CD14-positive monocyte (primary cell): ENCODE measurements around the gene ARHGAP15. TPM values are rescaled to one million over a fixed set of nuclear protein-coding genes. Genes with fewer than 3 reads are reported as not detected.
A peak's percentile ranks its signal among the peaks of the same experiment; 100 is the strongest.

ENCODE experiments used
- DNase-seq, 3 donors: peaks; one replicate each; pipeline ENCODE4 v3.0.0-alpha.2; 2011 to 2022
- H2AFZ ChIP-seq: 2 replicates; pipeline ENCODE4 v1.6.0; 2012; ENCODE audit warnings: mild to moderate bottlenecking, low read depth, low read length, inconsistent platforms; ENCODE audit not compliant: insufficient read depth, poor library complexity, severe bottlenecking
- H3K27ac ChIP-seq, 2 donors: 1 replicate in 1 of 2; 2 replicates in 1 of 2; pipeline ENCODE4 v1.5.1; 2012 to 2013; ENCODE audit warnings: low read length in 2 of 2, control low read depth in 1 of 2, inconsistent platforms in 1 of 2, low read depth in 1 of 2, mild to moderate bottlenecking in 1 of 2
- H3K27me3 ChIP-seq, 2 donors: one replicate each; pipeline versions ENCODE4 v1.6.0 to v1.6.1; 2011 to 2013; ENCODE audit warnings: low read length in 2 of 2; ENCODE audit not compliant: control insufficient read depth in 2 of 2, insufficient read depth in 2 of 2
- H3K36me3 ChIP-seq, 2 donors: replicated peaks in 1 of 2; 1 replicate in 1 of 2; 2 replicates in 1 of 2; pipeline versions ENCODE4 v1.5.1 to v1.6.1; 2012 to 2013; ENCODE audit warnings: low read length in 2 of 2, control low read depth in 1 of 2, inconsistent platforms in 1 of 2, mild to moderate bottlenecking in 1 of 2; ENCODE audit not compliant: insufficient read depth in 2 of 2, control insufficient read depth in 1 of 2
- H3K4me1 ChIP-seq, 2 donors: 1 replicate in 1 of 2; 2 replicates in 1 of 2; pipeline versions ENCODE4 v1.5.1 to v1.6.1; 2012 to 2013; ENCODE audit warnings: low read length in 2 of 2, control low read depth in 1 of 2, inconsistent platforms in 1 of 2, mild to moderate bottlenecking in 1 of 2, moderate library complexity in 1 of 2; ENCODE audit not compliant: insufficient read depth in 2 of 2, control insufficient read depth in 1 of 2
- H3K4me2 ChIP-seq: replicated peaks from 2 replicates; pipeline ENCODE3; 2012; ENCODE audit warnings: low read length, moderate library complexity, mild to moderate bottlenecking; ENCODE audit not compliant: poor library complexity, severe bottlenecking; ENCODE audit errors: extremely low read depth
- H3K4me3 ChIP-seq, 3 experiments: fragments of 200-600 bp in 1 of 3; sonication (generic) in 1 of 3; replicated peaks in 1 of 3; 1 replicate in 2 of 3; 2 replicates in 1 of 3; pipeline ENCODE4 v1.5.1; 2011 to 2013; ENCODE audit warnings: low read length in 3 of 3, mild to moderate bottlenecking in 3 of 3, control low read depth in 2 of 3, low read depth in 2 of 3, inconsistent platforms in 1 of 3, moderate library complexity in 1 of 3
- H3K79me2 ChIP-seq: 2 replicates; pipeline ENCODE4 v1.6.0; 2012; ENCODE audit warnings: mild to moderate bottlenecking, control low read depth, inconsistent platforms, low read length, moderate library complexity; ENCODE audit not compliant: insufficient read depth
- H3K9ac ChIP-seq: 2 replicates; pipeline ENCODE4 v1.6.0; 2017; ENCODE audit warnings: low read length, mild to moderate bottlenecking; ENCODE audit not compliant: insufficient read depth, poor library complexity, severe bottlenecking
- H3K9me3 ChIP-seq, 2 donors: replicated peaks in 1 of 2; 1 replicate in 1 of 2; 2 replicates in 1 of 2; pipeline versions ENCODE4 v1.5.1 to v1.6.1; 2012 to 2013; ENCODE audit warnings: low read length in 2 of 2, control low read depth in 1 of 2; ENCODE audit not compliant: control insufficient read depth in 1 of 2, insufficient read depth in 1 of 2
- H4K20me1 ChIP-seq: 2 replicates; pipeline ENCODE4 v1.6.0; 2012; ENCODE audit warnings: mild to moderate bottlenecking, low read length, control low read depth, moderate library complexity; ENCODE audit not compliant: insufficient read depth
- H3K27ac Mint-ChIP-seq, 7 donors: one replicate each; pipeline ENCODE4 v1.8.0; 2020; ENCODE audit warnings: mild to moderate bottlenecking in 7 of 7, mixed read lengths in 7 of 7, moderate library complexity in 6 of 7, inconsistent platforms in 2 of 7
- H3K27me3 Mint-ChIP-seq, 3 donors: one replicate each; pipeline ENCODE4 v1.8.0; 2021 to 2022; ENCODE audit warnings: low read depth in 3 of 3, mild to moderate bottlenecking in 3 of 3, mixed read lengths in 3 of 3, moderate library complexity in 3 of 3, inconsistent platforms in 1 of 3
- H3K36me3 Mint-ChIP-seq, 2 donors: one replicate each; pipeline ENCODE4 v1.8.0; 2020; ENCODE audit warnings: mixed read lengths in 2 of 2, inconsistent platforms in 1 of 2, mild to moderate bottlenecking in 1 of 2
- H3K4me1 Mint-ChIP-seq: one replicate; pipeline ENCODE4 v1.8.0; 2020; ENCODE audit warnings: mild to moderate bottlenecking, mixed read lengths
- H3K4me3 Mint-ChIP-seq, 2 donors: one replicate each; pipeline ENCODE4 v1.8.0; 2020; ENCODE audit warnings: mild to moderate bottlenecking in 2 of 2, mixed read lengths in 2 of 2, moderate library complexity in 1 of 2
- H3K9me3 Mint-ChIP-seq, 7 donors: one replicate each; pipeline ENCODE4 v1.8.0; 2020 to 2022; ENCODE audit warnings: mixed read lengths in 7 of 7, mild to moderate bottlenecking in 6 of 7, moderate library complexity in 6 of 7, inconsistent platforms in 2 of 7
- CTCF ChIP-seq: fragments of 200-600 bp; IDR thresholded peaks from one replicate; pipeline ENCODE4 v1.8.0; 2022; ENCODE audit warnings: antibody characterized with exemption, mild to moderate bottlenecking
- WGBS: methylation state at CpG from one replicate; pipeline ENCODE4 v1.1.5; 2013; ENCODE audit warnings: missing lambda C conversion rate; ENCODE audit not compliant: insufficient coverage; 5-methylcytosine and 5-hydroxymethylcytosine counted together
- intact Hi-C, 2 donors: fragments of 100-400 bp; cut with micrococcal nuclease; formaldehyde crosslinking; loops; one replicate each; pipeline versions ENCODE4 v1.15.0 to v1.15.1; 2023
- polyA plus RNA-seq, 3 donors: library from polyadenylated mRNA; depleted of rRNA in 1 of 3; unstranded in 2 of 3; stranded (reverse) in 1 of 3; fragments of 300-500 nt in 2 of 3; fragments of >200 nt in 1 of 3; fragmentation: Illumina TruSeq in 2 of 3; gene quantifications; 1 replicate in 2 of 3; 2 replicates in 1 of 3; pipeline ENCODE4 v1.2.3, GENCODE V29; 2012 to 2021

ARHGAP15 gene
- polyA plus RNA-seq, 3 donors, result 35.4 to 50.9 (median 50.7) TPM

GRCh38 chr2:143284087-143284675 lies 155.0 kb downstream of the ARHGAP15 start:
- Mint-ChIP-seq H3K9me3 (no peaks in the 10 kb centered on the region), H3K27me3 (no peaks in the 10 kb centered on the region), H3K36me3 (peaks cover 10 to 11% of the 10 kb centered on the region in 2 donors), H3K4me3 (no peak overlapping the region), H3K4me1 (no peaks in the 10 kb centered on the region), H3K27ac (no peak overlapping the region)
- intact Hi-C loops, result no loop called here
- H3K9ac ChIP-seq, result no peak overlapping the region
- no peaks in the 10 kb centered on the region for H3K27me3 ChIP-seq
- H3K9me3 ChIP-seq, result no peaks in the 10 kb centered on the region
- DNase-seq, result peak; percentile 31 to 53 (median 45)
- H2AFZ ChIP-seq, result no peak overlapping the region
- no peaks in the 10 kb centered on the region for H3K4me1 ChIP-seq
- WGBS, result 67% methylated on average over 1 of the region's 7 CpGs
- no peak overlapping the region for H3K27ac ChIP-seq
- H3K36me3 ChIP-seq, result peaks cover 0 to 17% of the 10 kb centered on the region in 2 donors
- H3K4me3 ChIP-seq, result no peak overlapping the region
- no peak overlapping the region for H3K4me2 ChIP-seq
- peaks cover 4% of the 10 kb centered on the region for H3K79me2 ChIP-seq
- TF ChIP-seq CTCF, result peak; percentile 90
- H4K20me1 ChIP-seq, result peaks cover 9% of the 10 kb centered on the region

GRCh38 chr2:143289025-143289424 lies 159.8 kb downstream of the ARHGAP15 start:
- no peak overlapping the region for H3K27ac ChIP-seq
- no peak overlapping the region for H2AFZ ChIP-seq
- H3K79me2 ChIP-seq, result peaks cover 8% of the 10 kb centered on the region
- no peak for TF ChIP-seq CTCF
- no peaks in the 10 kb centered on the region for H3K27me3 ChIP-seq
- no peak for DNase-seq
- H3K4me1 ChIP-seq, result no peaks in the 10 kb centered on the region
- no peaks in the 10 kb centered on the region for H3K27me3 Mint-ChIP-seq
- H3K4me3 ChIP-seq, result no peak overlapping the region
- H3K9me3 Mint-ChIP-seq, result no peaks in the 10 kb centered on the region
- peaks cover 0 to 13% of the 10 kb centered on the region in 2 donors for H3K36me3 ChIP-seq
- H3K9ac ChIP-seq, result no peak overlapping the region
- H3K9me3 ChIP-seq, result no peaks in the 10 kb centered on the region
- no peak overlapping the region for H3K4me3 Mint-ChIP-seq
- no peaks in the 10 kb centered on the region for H3K4me1 Mint-ChIP-seq
- intact Hi-C loops, result no loop called here
- peaks cover 4 to 10% of the 10 kb centered on the region in 2 donors for H3K36me3 Mint-ChIP-seq
- no peak overlapping the region for H3K4me2 ChIP-seq
- peaks cover 6% of the 10 kb centered on the region for H4K20me1 ChIP-seq
- H3K27ac Mint-ChIP-seq, result no peak overlapping the region
